Astrocyte (in vitro differentiated cells and primary cell): ENCODE measurements around the gene NFATC1.

Experiments
- EZH2 ChIP-seq: IDR thresholded peaks from 2 replicates; pipeline ENCODE4 v1.6.1; 2012; ENCODE audit warnings: mild to moderate bottlenecking, low read length, inconsistent platforms; ENCODE audit not compliant: insufficient read depth
- TF ChIP-seq, protein P1 (sequence below): IDR thresholded peaks from 2 replicates; pipeline ENCODE4 v1.5.1; 2011; ENCODE audit warnings: low read depth, mild to moderate bottlenecking, inconsistent platforms, low read length, moderate library complexity; ENCODE audit not compliant: insufficient read depth

DNA sequence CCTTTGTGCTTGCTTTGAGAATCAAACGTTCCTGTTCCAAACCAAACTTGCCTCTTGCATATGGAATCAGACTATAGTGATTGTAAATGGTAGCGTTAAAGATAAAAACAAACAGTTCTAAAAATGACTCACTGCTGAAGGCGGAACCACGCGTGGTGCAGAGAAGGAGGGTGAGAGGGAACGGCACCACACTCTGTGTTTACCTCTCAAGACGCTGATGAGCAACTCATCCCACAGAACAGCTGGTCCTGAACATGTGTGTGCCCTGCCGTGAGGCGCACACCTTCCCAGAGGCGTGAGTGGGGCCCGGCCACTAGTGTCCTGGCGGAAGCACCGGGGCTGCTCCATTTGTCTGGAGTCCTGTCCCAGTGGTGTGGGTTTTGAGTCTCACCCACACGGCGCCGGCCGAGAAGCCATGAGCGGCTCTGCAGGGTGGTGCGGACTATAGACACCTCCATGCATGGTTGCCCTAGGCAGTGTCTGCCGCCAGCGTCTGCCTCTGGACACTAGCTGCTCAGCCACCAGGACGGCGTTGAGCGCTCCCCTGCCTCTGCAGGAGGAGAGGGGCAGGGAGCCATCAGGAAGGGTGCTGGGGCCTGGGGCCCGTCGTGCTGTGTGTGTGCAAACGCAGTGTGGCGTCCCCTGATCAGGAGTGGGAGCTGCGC lies 52.1 kb downstream of the NFATC1 start:
- TF ChIP-seq, protein P1, sequence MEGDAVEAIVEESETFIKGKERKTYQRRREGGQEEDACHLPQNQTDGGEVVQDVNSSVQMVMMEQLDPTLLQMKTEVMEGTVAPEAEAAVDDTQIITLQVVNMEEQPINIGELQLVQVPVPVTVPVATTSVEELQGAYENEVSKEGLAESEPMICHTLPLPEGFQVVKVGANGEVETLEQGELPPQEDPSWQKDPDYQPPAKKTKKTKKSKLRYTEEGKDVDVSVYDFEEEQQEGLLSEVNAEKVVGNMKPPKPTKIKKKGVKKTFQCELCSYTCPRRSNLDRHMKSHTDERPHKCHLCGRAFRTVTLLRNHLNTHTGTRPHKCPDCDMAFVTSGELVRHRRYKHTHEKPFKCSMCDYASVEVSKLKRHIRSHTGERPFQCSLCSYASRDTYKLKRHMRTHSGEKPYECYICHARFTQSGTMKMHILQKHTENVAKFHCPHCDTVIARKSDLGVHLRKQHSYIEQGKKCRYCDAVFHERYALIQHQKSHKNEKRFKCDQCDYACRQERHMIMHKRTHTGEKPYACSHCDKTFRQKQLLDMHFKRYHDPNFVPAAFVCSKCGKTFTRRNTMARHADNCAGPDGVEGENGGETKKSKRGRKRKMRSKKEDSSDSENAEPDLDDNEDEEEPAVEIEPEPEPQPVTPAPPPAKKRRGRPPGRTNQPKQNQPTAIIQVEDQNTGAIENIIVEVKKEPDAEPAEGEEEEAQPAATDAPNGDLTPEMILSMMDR: no peak
- no peak for TF ChIP-seq EZH2
